H1 (cell line): ENCODE results near the gene ICE1. TPM values are rescaled to one million over a fixed set of nuclear protein-coding genes. Genes with fewer than 3 reads are reported as not detected.

Experiments
- CTCF ChIA-PET: fragments of 300-600 bp; sonication (Branson Sonifier 250); formaldehyde crosslinking; loops from one replicate; lab custom pipeline; 2021; ENCODE audit not compliant: partially characterized antibody; lab: Charles Lee
- POLR2A ChIA-PET: fragments of 300-600 bp; sonication (Branson Sonifier 250); formaldehyde crosslinking; loops from one replicate; lab custom pipeline; 2021; ENCODE audit warnings: inconsistent platforms; ENCODE audit not compliant: partially characterized antibody; lab: Charles Lee
- DNase-seq, 2 experiments: peaks; one replicate each; pipeline versions ENCODE4 v3.0.0 to v3.0.0-alpha.2; 2010 to 2022; ENCODE audit warnings: low spot score in 2 of 2, low read depth in 1 of 2, mixed read lengths in 1 of 2
- FAIRE-seq: peaks from 2 replicates; lab custom pipeline; 2011; peaks lifted over from hg19 to GRCh38; lab: Jason Lieb, UNC
- H2AFZ ChIP-seq: 2 replicates; pipeline ENCODE4 v1.8.1; 2012; ENCODE audit warnings: low read length, inconsistent platforms
- H2AK5ac ChIP-seq: 2 replicates; pipeline ENCODE4 v1.6.1; 2013; ENCODE audit warnings: low read depth, low read length
- H2BK120ac ChIP-seq: replicated peaks from 2 replicates; pipeline ENCODE3; 2013; ENCODE audit warnings: low read depth, low read length, inconsistent platforms
- H2BK12ac ChIP-seq: 2 replicates; pipeline ENCODE4 v1.6.1; 2013; ENCODE audit warnings: low read depth, low read length
- H2BK15ac ChIP-seq: 2 replicates; pipeline ENCODE4 v1.6.1; 2013; ENCODE audit warnings: low read length
- H2BK20ac ChIP-seq: 2 replicates; pipeline ENCODE4 v1.6.1; 2013; ENCODE audit warnings: low read length
- H2BK5ac ChIP-seq: 2 replicates; pipeline ENCODE4 v1.6.1; 2013; ENCODE audit warnings: low read depth, low read length
- H3K14ac ChIP-seq: 2 replicates; pipeline ENCODE4 v1.6.1; 2013; ENCODE audit warnings: inconsistent platforms; ENCODE audit not compliant: insufficient read length
- H3K18ac ChIP-seq: 2 replicates; pipeline ENCODE4 v1.6.1; 2013; ENCODE audit warnings: low read length; ENCODE audit errors: extremely low read depth
- H3K23ac ChIP-seq: 2 replicates; pipeline ENCODE4 v1.6.1; 2013; ENCODE audit warnings: inconsistent platforms; ENCODE audit not compliant: insufficient read length
- H3K23me2 ChIP-seq: 2 replicates; pipeline ENCODE4 v1.6.1; 2013; ENCODE audit warnings: low read depth, low read length
- H3K27ac ChIP-seq: 2 replicates; pipeline ENCODE4 v1.6.1; 2011; ENCODE audit warnings: low read depth, low read length, inconsistent platforms
- H3K27me3 ChIP-seq, 4 experiments: replicated peaks in 1 of 4; 1 replicate in 1 of 4; 2 replicates in 3 of 4; pipeline versions ENCODE4 v1.6.1 to v1.8.1; 2011 to 2013; ENCODE audit warnings: low read length in 3 of 4, mild to moderate bottlenecking in 3 of 4, inconsistent platforms in 2 of 4, mixed read lengths in 2 of 4, moderate library complexity in 1 of 4; ENCODE audit not compliant: control insufficient read depth in 3 of 4, insufficient read depth in 3 of 4; ENCODE audit errors: extremely low read depth in 1 of 4
- H3K36me3 ChIP-seq, 4 experiments: 2 replicates each; pipeline versions ENCODE4 v1.6.1 to v1.8.1; 2011 to 2013; ENCODE audit warnings: mild to moderate bottlenecking in 4 of 4, low read length in 3 of 4, moderate library complexity in 2 of 4, control low read depth in 1 of 4, inconsistent platforms in 1 of 4; ENCODE audit not compliant: insufficient read depth in 4 of 4, control insufficient read depth in 2 of 4
- H3K4ac ChIP-seq: replicated peaks from 2 replicates; pipeline ENCODE3; 2013; ENCODE audit warnings: low read length, low read depth, mixed read lengths, inconsistent platforms; ENCODE audit not compliant: insufficient read length
- H3K4me1 ChIP-seq, 4 experiments: replicated peaks in 1 of 4; 1 replicate in 1 of 4; 2 replicates in 3 of 4; pipeline versions ENCODE4 v1.6.1 to v1.8.1; 2011 to 2013; ENCODE audit warnings: low read length in 3 of 4, inconsistent platforms in 2 of 4, mixed read lengths in 1 of 4; ENCODE audit not compliant: insufficient read depth in 4 of 4, control insufficient read depth in 3 of 4
- H3K4me2 ChIP-seq, 2 experiments: 2 replicates each; pipeline versions ENCODE4 v1.6.1 to v1.8.1; 2011 to 2013; ENCODE audit warnings: low read depth in 2 of 2, low read length in 2 of 2, control low read depth in 1 of 2, inconsistent platforms in 1 of 2, mild to moderate bottlenecking in 1 of 2; ENCODE audit not compliant: insufficient read depth in 1 of 2
- H3K4me3 ChIP-seq, 4 experiments: fragments of 200-600, 300-600 bp in 1 of 4; sonication (generic), shearing (Covaris generic), sonication (Bioruptor Twin) in 1 of 4; 2 replicates each; pipeline versions ENCODE4 v1.5.1 to v1.8.1; 2011 to 2016; ENCODE audit warnings: low read length in 4 of 4, low read depth in 3 of 4, control low read depth in 2 of 4, inconsistent platforms in 2 of 4, mild to moderate bottlenecking in 2 of 4, mixed read lengths in 1 of 4, moderate library complexity in 1 of 4; ENCODE audit not compliant: insufficient read depth in 2 of 4; ENCODE audit errors: extremely low read depth in 1 of 4
- H3K56ac ChIP-seq: replicated peaks from 2 replicates; pipeline ENCODE3; 2013; ENCODE audit warnings: low read depth, mild to moderate bottlenecking, mixed read lengths, low read length, inconsistent platforms; ENCODE audit not compliant: insufficient read length
- H3K79me1 ChIP-seq: 2 replicates; pipeline ENCODE4 v1.6.1; 2013; ENCODE audit warnings: low read depth, low read length, control low read depth
- H3K79me2 ChIP-seq, 2 experiments: 2 replicates each; pipeline versions ENCODE4 v1.6.1 to v1.8.1; 2012 to 2013; ENCODE audit warnings: low read length in 2 of 2, mild to moderate bottlenecking in 2 of 2, inconsistent platforms in 1 of 2; ENCODE audit not compliant: insufficient read depth in 2 of 2, control insufficient read depth in 1 of 2
- H3K9ac ChIP-seq, 4 experiments: replicated peaks in 1 of 4; 1 replicate in 1 of 4; 2 replicates in 3 of 4; pipeline versions ENCODE4 v1.6.1 to v1.8.1; 2011 to 2013; ENCODE audit warnings: low read depth in 3 of 4, low read length in 3 of 4, control low read depth in 2 of 4, mild to moderate bottlenecking in 2 of 4, moderate library complexity in 2 of 4, inconsistent platforms in 1 of 4; ENCODE audit errors: extremely low read depth in 1 of 4
- H3K9me3 ChIP-seq, 2 experiments: 2 replicates each; pipeline versions ENCODE4 v1.6.1 to v1.8.1; 2012 to 2013; ENCODE audit warnings: mild to moderate bottlenecking in 2 of 2, moderate library complexity in 2 of 2, control low read depth in 1 of 2, inconsistent platforms in 1 of 2, low read depth in 1 of 2, low read length in 1 of 2, mixed read lengths in 1 of 2; ENCODE audit not compliant: insufficient read depth in 2 of 2
- H4K20me1 ChIP-seq, 2 experiments: replicated peaks in 1 of 2; 2 replicates each; pipeline versions ENCODE3 to v1.8.1; 2011 to 2013; ENCODE audit warnings: inconsistent platforms in 2 of 2, low read length in 2 of 2, mild to moderate bottlenecking in 1 of 2; ENCODE audit not compliant: insufficient read depth in 2 of 2, control insufficient read depth in 1 of 2
- H4K5ac ChIP-seq: 2 replicates; pipeline ENCODE4 v1.6.1; 2013; ENCODE audit warnings: low read length, low read depth, mixed read lengths, inconsistent platforms; ENCODE audit not compliant: insufficient read length
- H4K8ac ChIP-seq: 2 replicates; pipeline ENCODE4 v1.8.0; 2013; ENCODE audit warnings: mild to moderate bottlenecking, moderate library complexity, low read length, inconsistent platforms; ENCODE audit not compliant: insufficient read depth; ENCODE audit errors: extremely low read depth
- H4K91ac ChIP-seq: replicated peaks from 2 replicates; pipeline ENCODE3; 2013; ENCODE audit warnings: low read length, mixed read lengths, inconsistent platforms; ENCODE audit not compliant: insufficient read length
- POLR2AphosphoS5 ChIP-seq: IDR thresholded peaks from 2 replicates; pipeline ENCODE4 v1.6.1; 2011; ENCODE audit warnings: low read depth, low read length
- SIRT6 ChIP-seq: IDR thresholded peaks from one replicate; pipeline ENCODE4 v1.7.1; 2012; ENCODE audit warnings: low read length, inconsistent platforms
- TCF12 ChIP-seq: IDR thresholded peaks from 2 replicates; pipeline ENCODE4 v1.6.1; 2011; ENCODE audit warnings: low read depth, mild to moderate bottlenecking, low read length
- polyA plus RNA-seq, 7 experiments: library from polyadenylated mRNA; depleted of rRNA in 3 of 7; stranded (reverse) in 5 of 7; unstranded in 2 of 7; fragments of >200 nt in 5 of 7; fragments of 200-250 nt in 2 of 7; gene quantifications; 1 replicate in 5 of 7; 2 replicates in 1 of 7; 4 replicates in 1 of 7; pipeline versions ENCODE4 v1.2.1 to v1.2.3, GENCODE V29; 2011 to 2013; ENCODE audit warnings: missing spikeins in 2 of 7, mixed read lengths in 2 of 7
- total RNA-seq: library from RNA; stranded (reverse); fragmentation: NEBNext Ultra II Directional; extraction: Animal tissue kit (Norgen Biotek cat#: 25700); gene quantifications from 2 replicates; pipeline ENCODE4 v1.2.1, GENCODE V29; 2021

Gene ICE1
- total and polyA plus RNA-seq, 2 of the 8 experiments (the other 6 are each of a cell fraction or from before 2014, with no cell fraction given): 11.8 to 53.9 TPM

GRCh38 chr5:5470933-5471332 is 48.5 kb downstream of the ICE1 start:
- Histone ChIP-seq H3K4me2 (no peak overlapping the region), H3K23me2 (no peaks in the 10 kb centered on the region), H3K23ac (no peak overlapping the region), H2AK5ac (no peak overlapping the region), H2BK15ac (no peak overlapping the region), H3K4ac (no peak overlapping the region), H3K14ac (no peak overlapping the region), H3K9ac (no peak overlapping the region), H4K20me1 (no peaks in the 10 kb centered on the region), H2AFZ (no peak overlapping the region), H3K27ac (no peak overlapping the region), H3K4me3 (no peak overlapping the region), H3K79me1 (no peaks in the 10 kb centered on the region), H2BK5ac (no peak overlapping the region), H3K79me2 (no peaks in the 10 kb centered on the region), H2BK12ac (no peak overlapping the region), H3K36me3 (peaks cover 2 to 49% (median 15%) of the 10 kb centered on the region in 4 experiments; a peak in 5 of 8 replicates), H3K56ac (no peak overlapping the region), H2BK20ac (no peak overlapping the region), H4K8ac (no peak overlapping the region), H3K18ac (no peak overlapping the region), H4K91ac (no peak overlapping the region), H3K4me1 (no peaks in the 10 kb centered on the region), H3K9me3 (no peaks in the 10 kb centered on the region), H2BK120ac (no peak overlapping the region), H4K5ac (no peak overlapping the region), H3K27me3 (no peaks in the 10 kb centered on the region)
- DNase-seq: no peak
- CTCF ChIA-PET: no interaction called here
- no peak for TF ChIP-seq POLR2AphosphoS5
- no peak for TF ChIP-seq TCF12
- no peak for TF ChIP-seq SIRT6
- no peak for FAIRE-seq
- POLR2A ChIA-PET: no interaction called here
